Stomach (tissue), 4 donors: ENCODE results near the gene PTPN22.

Experiments
- CTCF ChIP-seq, 7 experiments: fragments of 450-650 bp in 4 of 7; fragments of 200-600 bp in 3 of 7; sonication (generic) in 3 of 7; IDR thresholded peaks; one replicate each; pipeline ENCODE4 v1.5.1; 2016 to 2019; ENCODE audit warnings: antibody characterized with exemption in 7 of 7, control low read depth in 2 of 7, mild to moderate bottlenecking in 1 of 7
- EP300 ChIP-seq: sonication (generic); formaldehyde crosslinking; IDR thresholded peaks from one replicate; pipeline ENCODE4 v1.6.1; 2017; ENCODE audit warnings: antibody characterized with exemption
- POLR2A ChIP-seq, 4 donors: fragments of 450-650 bp; IDR thresholded peaks; one replicate each; pipeline ENCODE4 v1.6.1; 2016; ENCODE audit warnings: antibody characterized with exemption in 4 of 4, control low read depth in 2 of 4, mild to moderate bottlenecking in 1 of 4, moderate library complexity in 1 of 4
- POLR2AphosphoS5 ChIP-seq, 3 donors: sonication (generic); formaldehyde crosslinking; IDR thresholded peaks; one replicate each; pipeline ENCODE4 v1.6.1; 2016; ENCODE audit warnings: antibody characterized with exemption in 3 of 3

- TF ChIP-seq POLR2AphosphoS5 (IDR thresholded peaks at IDR 0.05) (no peak), EP300 (no peak), CTCF (IDR thresholded peaks at IDR 0.05) (no peak), POLR2A (IDR thresholded peaks at IDR 0.05) (no peak)
Observed at GRCh38 chr1:113903501-113904292, 32.2 kb upstream of the PTPN22 start.
